Neural cell (in vitro differentiated cells): Measurements from ENCODE around the gene HIVEP2.

Experiments
- CTCF ChIP-seq: fragments of 450-650 bp; IDR thresholded peaks from 2 replicates; pipeline ENCODE4 v1.5.1; 2014; ENCODE audit warnings: antibody characterized with exemption, mild to moderate bottlenecking, moderate library complexity; ENCODE audit not compliant: poor library complexity, severe bottlenecking
- RAD21 ChIP-seq: fragments of 450-650 bp; conservative IDR thresholded peaks from 2 replicates; pipeline ENCODE4 v1.6.1; 2014; ENCODE audit warnings: antibody characterized with exemption, mild to moderate bottlenecking, moderate library complexity
- REST ChIP-seq: IDR thresholded peaks from 2 replicates; pipeline ENCODE4 v1.6.1; 2012; ENCODE audit warnings: borderline replicate concordance

GRCh38 chr6:142753196-142753595 is 191.8 kb downstream of the HIVEP2 start:
- TF ChIP-seq RAD21 (no peak), REST (no peak), CTCF (no peak)
